ENCODE results near the gene WBP2.
"Not testable (repeated sequence)": the region's sequence is repeated elsewhere in the genome, so short reads cannot be mapped to it uniquely, and the experiment has no call there.

The WBP2 gene

GRCh38 chr17:75814900-75815373 is 40.2 kb downstream of the WBP2 start:
- DNase-seq (ENCODE audit: low read depth in 2 of 2, low spot score in 1 of 2), result no peak

- DNase-seq (ENCODE audit: low read depth in 2 of 2, low spot score in 1 of 2), result no peak
Observed at GRCh38 chr17:75814021-75814395, 41.1 kb downstream of the WBP2 start.

GRCh38 chr17:75813081-75814020 is 41.8 kb downstream of the WBP2 start:
- no peak for DNase-seq (ENCODE audit: low read depth in 2 of 2, low spot score in 1 of 2)

- no peak for DNase-seq (ENCODE audit: low read depth in 2 of 2, low spot score in 1 of 2)
Observed at GRCh38 chr17:75812096-75813013, 42.8 kb downstream of the WBP2 start.

- DNase-seq (ENCODE audit: low read depth in 2 of 2, low spot score in 1 of 2), result no peak
Observed at GRCh38 chr17:75811174-75811573, 44.0 kb downstream of the WBP2 start.

GRCh38 chr17:75810756-75811155 is 44.4 kb downstream of the WBP2 start:
- not testable (repeated sequence) for DNase-seq (ENCODE audit: low read depth in 2 of 2, low spot score in 1 of 2)

GRCh38 chr17:75810216-75810615 is 44.9 kb downstream of the WBP2 start:
- no peak for DNase-seq (ENCODE audit: low read depth in 2 of 2, low spot score in 1 of 2)

GRCh38 chr17:75809631-75810111 is 45.5 kb downstream of the WBP2 start:
- no peak for DNase-seq (ENCODE audit: low read depth in 2 of 2, low spot score in 1 of 2)

- DNase-seq (ENCODE audit: low read depth in 2 of 2, low spot score in 1 of 2), result no peak
Observed at GRCh38 chr17:75808905-75809621, 46.1 kb downstream of the WBP2 start.

GRCh38 chr17:75808549-75808904 is 46.6 kb downstream of the WBP2 start:
- DNase-seq (ENCODE audit: low read depth in 2 of 2, low spot score in 1 of 2), result no peak

GRCh38 chr17:75807861-75808260 is 47.3 kb downstream of the WBP2 start:
- no peak for DNase-seq (ENCODE audit: low read depth in 2 of 2, low spot score in 1 of 2)

- no peak for DNase-seq (ENCODE audit: low read depth in 2 of 2, low spot score in 1 of 2)
Observed at GRCh38 chr17:75806822-75807500, 48.2 kb downstream of the WBP2 start.

GRCh38 chr17:75803883-75804282 is 51.3 kb downstream of the WBP2 start:
- no peak for DNase-seq (ENCODE audit: low read depth in 2 of 2, low spot score in 1 of 2)

- DNase-seq (ENCODE audit: low read depth in 2 of 2, low spot score in 1 of 2), result no peak
Observed at GRCh38 chr17:75799402-75799801, 55.7 kb downstream of the WBP2 start.

GRCh38 chr17:75795820-75796607 is 59.1 kb downstream of the WBP2 start:
- DNase-seq (ENCODE audit: low read depth in 2 of 2, low spot score in 1 of 2), result no peak
